SJCRH30 (cell line): ENCODE measurements around the gene DNMT1. TPM values are rescaled to one million over a fixed set of nuclear protein-coding genes. Genes with fewer than 3 reads are reported as not detected.
A peak's percentile ranks its signal among the peaks of the same experiment; 100 is the strongest.

Experiments
- DNase-seq, 2 experiments: peaks; one replicate each; pipeline ENCODE4 v3.0.0-alpha.2; 2015 to 2020
- H3K27ac ChIP-seq: fragments of 250-450 bp; sonication (Bioruptor Pico); 2 replicates; pipeline ENCODE4 v1.5.1; 2020; ENCODE audit warnings: mild to moderate bottlenecking, moderate library complexity
- H3K27me3 ChIP-seq: fragments of 250-450 bp; sonication (Bioruptor Pico); 2 replicates; pipeline ENCODE4 v1.5.1; 2020; ENCODE audit warnings: mild to moderate bottlenecking, moderate library complexity
- H3K36me3 ChIP-seq: fragments of 250-450 bp; sonication (Bioruptor Pico); 2 replicates; pipeline ENCODE4 v1.5.1; 2020; ENCODE audit warnings: mild to moderate bottlenecking, moderate library complexity
- H3K4me1 ChIP-seq: fragments of 250-450 bp; sonication (Bioruptor Pico); 2 replicates; pipeline ENCODE4 v1.5.1; 2020; ENCODE audit warnings: mild to moderate bottlenecking, moderate library complexity
- H3K4me3 ChIP-seq: fragments of 250-450 bp; sonication (Bioruptor Pico); 2 replicates; pipeline ENCODE4 v1.5.1; 2020; ENCODE audit warnings: mild to moderate bottlenecking, moderate library complexity
- H3K9me3 ChIP-seq: fragments of 250-450 bp; sonication (Bioruptor Pico); replicated peaks from 2 replicates; pipeline ENCODE4 v1.5.1; 2020; ENCODE audit warnings: mild to moderate bottlenecking, moderate library complexity
- total RNA-seq: library from RNA; depleted of rRNA; stranded (reverse); fragments of >200 nt; shearing (Covaris generic); gene quantifications from 2 replicates; pipeline ENCODE4 v1.2.3, GENCODE V29; 2014

The DNMT1 gene
- total RNA-seq, 1 experiment from 2014 or later: 151 TPM

DNA sequence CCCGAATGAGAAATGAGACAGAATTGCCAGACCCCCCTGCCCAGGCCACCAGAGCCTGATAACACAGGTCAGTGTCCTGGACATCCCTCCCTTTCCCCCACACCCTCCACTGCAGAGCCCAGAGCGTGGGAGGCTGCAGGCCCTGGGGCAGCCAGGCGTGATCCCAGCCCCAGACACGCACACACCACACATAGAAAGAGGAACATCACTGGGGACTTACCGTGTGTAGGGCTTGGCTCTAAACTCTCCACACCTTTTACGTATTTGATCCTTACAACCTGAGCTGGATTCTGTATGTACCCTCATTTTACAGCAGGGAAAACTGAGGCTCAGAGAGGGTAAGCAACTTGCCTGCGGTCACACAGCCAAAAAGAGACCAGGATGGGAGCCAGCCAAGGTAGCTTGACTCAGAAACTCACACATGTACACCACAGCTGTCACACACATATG lies 91.9 kb downstream of the DNMT1 start:
- Histone ChIP-seq H3K27ac (no peak overlapping the region), H3K36me3 (peaks cover 9% of the 10 kb centered on the region), H3K27me3 (no peaks in the 10 kb centered on the region), H3K9me3 (no peaks in the 10 kb centered on the region), H3K4me1 (0 out of 2 replicates have a peak, but pooled peaks cover 3% of the 10 kb centered on the region), H3K4me3 (no peak overlapping the region)
- no peak for DNase-seq

DNA sequence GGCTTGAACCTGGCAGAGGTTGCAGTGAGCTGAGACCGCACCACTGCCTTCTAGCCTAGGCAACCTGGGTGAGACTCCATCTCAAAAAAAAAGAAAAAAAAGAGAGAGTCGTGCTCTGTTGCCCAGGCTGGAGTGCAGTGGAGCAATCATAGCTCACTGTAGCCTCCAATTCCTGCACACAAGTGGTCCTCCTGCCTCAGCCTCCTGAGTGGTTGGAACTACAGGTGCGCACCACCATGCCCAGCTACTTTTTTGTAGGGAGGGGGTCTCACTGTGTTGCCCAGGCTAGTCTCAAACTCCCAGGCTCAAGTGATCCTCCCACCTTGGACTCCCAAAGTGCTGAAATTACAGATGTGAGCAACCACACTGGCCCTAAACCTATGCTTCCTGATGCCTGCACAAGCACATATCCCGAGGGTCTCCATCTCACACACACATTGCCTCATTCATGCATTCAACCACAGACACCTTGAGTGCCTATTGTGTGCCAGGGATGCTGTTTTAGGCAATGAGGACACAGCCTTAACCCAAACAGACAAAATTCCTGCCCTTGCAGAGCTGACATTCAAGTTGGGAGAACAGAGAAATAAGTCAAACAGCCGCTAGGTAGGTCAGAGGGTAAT lies 94.5 kb downstream of the DNMT1 start:
- no peak overlapping the region for H3K4me3 ChIP-seq
- no peaks in the 10 kb centered on the region for H3K4me1 ChIP-seq
- no peaks in the 10 kb centered on the region for H3K36me3 ChIP-seq
- no peaks in the 10 kb centered on the region for H3K27me3 ChIP-seq
- no peak overlapping the region for H3K27ac ChIP-seq
- no peaks in the 10 kb centered on the region for H3K9me3 ChIP-seq
- DNase-seq: no peak

DNA sequence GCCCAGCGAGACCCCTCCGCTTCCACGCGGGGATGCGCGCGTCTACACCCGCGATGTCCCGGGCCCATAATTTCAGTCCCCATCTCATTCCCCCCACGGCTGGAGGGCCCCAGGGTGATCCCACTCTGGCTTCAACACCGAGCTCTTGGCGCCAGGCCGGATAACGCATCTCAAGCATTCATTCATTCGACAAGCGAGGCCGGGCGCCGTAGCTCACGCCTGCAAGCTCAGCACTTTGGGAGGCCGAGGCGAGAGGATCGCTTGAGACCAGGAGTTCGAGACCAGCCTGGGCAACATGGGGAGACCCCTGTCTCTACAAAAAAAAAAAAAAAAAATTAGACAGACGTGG lies 98.2 kb downstream of the DNMT1 start:
- H3K4me1 ChIP-seq: no peaks in the 10 kb centered on the region
- H3K27ac ChIP-seq: no peak overlapping the region
- H3K36me3 ChIP-seq: no peaks in the 10 kb centered on the region
- H3K9me3 ChIP-seq: no peaks in the 10 kb centered on the region
- DNase-seq: no peak
- peak overlapping the region; percentile 39 for H3K4me3 ChIP-seq
- no peaks in the 10 kb centered on the region for H3K27me3 ChIP-seq

DNA sequence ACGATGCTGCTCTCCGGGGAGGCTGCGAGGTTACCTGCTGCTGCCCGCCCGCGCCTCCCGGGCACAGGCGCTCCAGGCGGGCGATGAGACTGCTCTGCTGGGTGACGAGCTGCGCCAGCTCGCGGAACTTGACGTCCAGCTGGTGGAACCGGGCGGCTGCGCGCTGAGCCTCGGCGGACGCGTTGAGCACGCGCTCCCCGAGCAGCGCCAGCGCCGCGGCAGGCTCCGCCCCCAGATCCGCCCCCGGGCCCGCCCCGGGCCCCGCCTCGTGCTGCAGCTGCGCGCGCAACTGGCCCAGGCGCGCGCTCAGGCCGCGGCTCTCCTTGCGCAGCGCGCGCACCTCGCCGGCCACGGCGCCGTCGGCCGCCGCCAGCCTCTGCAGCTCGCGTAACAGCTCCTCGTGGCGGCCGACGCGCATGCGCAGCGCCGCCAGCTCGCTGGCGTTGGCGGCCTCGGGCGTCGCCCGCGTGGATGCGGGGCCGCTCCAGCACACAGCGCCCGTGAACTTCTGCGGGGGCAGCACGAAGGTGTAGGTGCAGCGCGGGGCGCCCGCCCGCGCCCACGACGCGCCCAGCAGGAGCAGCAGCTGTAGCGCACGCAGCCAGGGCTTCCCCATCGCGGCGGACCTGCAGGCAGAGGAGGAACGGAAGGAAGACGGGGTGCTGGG lies 98.7 kb downstream of the DNMT1 start:
- Histone ChIP-seq H3K36me3 (no peaks in the 10 kb centered on the region), H3K4me1 (no peaks in the 10 kb centered on the region), H3K27ac (no peak overlapping the region), H3K9me3 (no peaks in the 10 kb centered on the region), H3K4me3 (peak overlapping the region; percentile 39), H3K27me3 (no peaks in the 10 kb centered on the region)
- peak; percentile 55 to 71 for DNase-seq

DNA sequence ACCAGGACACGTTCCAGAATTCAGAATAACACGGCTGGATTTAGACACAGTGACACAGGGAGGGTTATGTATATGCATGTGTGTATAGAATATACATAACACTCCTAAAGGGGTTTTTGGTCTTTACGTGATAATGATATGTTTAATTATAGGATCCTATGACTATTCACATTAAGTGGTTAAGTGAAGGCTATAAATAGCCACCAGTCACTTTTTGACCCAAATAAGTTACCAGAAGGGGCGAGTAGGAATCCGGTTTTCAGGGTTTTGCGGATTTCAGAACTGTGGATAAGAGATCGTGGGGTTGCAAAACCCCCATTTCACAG lies 99.2 kb downstream of the DNMT1 start:
- H3K27ac ChIP-seq: no peak overlapping the region

DNA sequence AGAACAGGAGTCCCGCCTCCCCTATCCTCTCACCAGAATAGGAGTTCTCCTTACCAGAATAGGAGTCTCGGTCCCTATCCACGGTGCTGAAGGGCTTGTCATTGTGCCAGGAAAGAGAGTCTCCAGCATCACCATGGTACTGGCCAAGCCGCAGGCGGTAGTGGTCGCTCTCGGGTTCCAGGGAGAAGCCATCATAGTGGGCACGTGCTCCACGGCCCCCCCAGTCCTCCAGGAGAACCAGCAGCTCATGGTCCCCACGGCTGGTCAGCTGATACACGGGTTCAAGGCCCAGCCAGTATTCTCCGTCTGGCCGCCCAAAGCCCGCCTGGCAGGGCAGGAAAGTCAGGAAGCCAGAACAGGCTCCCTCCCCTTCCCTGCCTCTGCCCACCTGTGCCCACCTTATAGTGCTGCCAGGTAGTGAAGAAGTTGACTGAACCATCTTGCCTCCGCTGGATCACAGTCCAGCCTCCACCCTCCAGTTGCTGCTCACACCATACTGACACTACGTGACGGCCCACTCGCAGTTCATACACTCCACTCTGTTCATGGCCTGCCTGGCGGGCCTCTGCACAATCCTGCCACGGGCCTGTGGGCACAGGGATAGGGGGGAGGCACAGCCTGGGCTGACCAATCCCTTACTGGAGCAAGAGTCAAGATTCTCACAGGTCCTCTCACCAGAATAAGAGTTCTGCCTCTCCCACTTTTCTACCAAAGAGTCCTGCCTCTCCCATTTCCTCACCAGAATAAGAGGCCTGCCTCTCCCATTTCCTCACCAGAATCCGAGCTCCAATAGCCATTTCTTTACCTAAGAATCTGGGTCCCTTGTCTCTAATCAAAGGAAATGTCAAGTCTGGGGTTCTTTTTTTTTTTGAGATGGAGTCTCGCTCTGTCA lies 101.2 kb downstream of the DNMT1 start:
- H3K9me3 ChIP-seq: no peaks in the 10 kb centered on the region
- DNase-seq: no peak
- H3K36me3 ChIP-seq: no peaks in the 10 kb centered on the region
- no peak overlapping the region for H3K4me3 ChIP-seq
- H3K4me1 ChIP-seq: no peaks in the 10 kb centered on the region
- no peak overlapping the region for H3K27ac ChIP-seq
- H3K27me3 ChIP-seq: no peaks in the 10 kb centered on the region

More for the DNA sequence above, 99.2 kb downstream of the DNMT1 start:
- DNase-seq: no peak
- Histone ChIP-seq H3K9me3 (no peaks in the 10 kb centered on the region), H3K27me3 (no peaks in the 10 kb centered on the region), H3K4me3 (no peak overlapping the region), H3K36me3 (no peaks in the 10 kb centered on the region), H3K4me1 (no peaks in the 10 kb centered on the region)

DNA sequence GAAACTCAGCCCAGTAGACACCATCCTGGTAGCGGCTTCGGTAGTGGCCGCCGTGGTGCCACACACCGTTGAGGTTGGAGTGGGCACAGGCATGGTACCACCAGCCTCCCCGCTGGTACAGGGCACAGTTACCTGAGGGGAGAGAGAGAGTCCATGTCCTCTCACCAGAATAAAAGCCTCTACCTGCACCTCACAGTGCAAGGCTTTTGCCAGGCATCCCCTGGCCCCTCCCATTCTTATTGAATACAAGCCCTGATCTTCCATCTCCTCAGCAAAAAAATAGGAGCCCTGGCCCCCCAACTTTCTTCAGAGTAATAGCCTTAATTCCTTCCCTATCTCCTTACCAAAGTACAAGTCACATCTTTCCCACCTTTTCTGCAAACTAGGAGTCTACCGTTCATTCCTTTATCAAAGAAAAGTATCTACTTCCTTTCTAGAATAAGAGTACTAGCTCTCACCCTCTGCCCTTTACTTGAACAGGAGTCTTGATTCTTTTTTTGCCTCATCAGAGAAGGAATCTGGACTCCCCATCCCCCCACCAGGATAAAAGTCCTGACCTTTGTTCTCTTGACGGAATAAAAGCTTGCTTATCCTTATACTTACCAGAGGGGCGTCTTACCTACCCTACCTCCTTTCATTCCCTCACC lies 102.0 kb downstream of the DNMT1 start:
- no peaks in the 10 kb centered on the region for H3K27me3 ChIP-seq
- no peaks in the 10 kb centered on the region for H3K4me1 ChIP-seq
- no peak overlapping the region for H3K27ac ChIP-seq
- DNase-seq: no peak
- no peaks in the 10 kb centered on the region for H3K36me3 ChIP-seq
- no peak overlapping the region for H3K4me3 ChIP-seq
- no peaks in the 10 kb centered on the region for H3K9me3 ChIP-seq

DNA sequence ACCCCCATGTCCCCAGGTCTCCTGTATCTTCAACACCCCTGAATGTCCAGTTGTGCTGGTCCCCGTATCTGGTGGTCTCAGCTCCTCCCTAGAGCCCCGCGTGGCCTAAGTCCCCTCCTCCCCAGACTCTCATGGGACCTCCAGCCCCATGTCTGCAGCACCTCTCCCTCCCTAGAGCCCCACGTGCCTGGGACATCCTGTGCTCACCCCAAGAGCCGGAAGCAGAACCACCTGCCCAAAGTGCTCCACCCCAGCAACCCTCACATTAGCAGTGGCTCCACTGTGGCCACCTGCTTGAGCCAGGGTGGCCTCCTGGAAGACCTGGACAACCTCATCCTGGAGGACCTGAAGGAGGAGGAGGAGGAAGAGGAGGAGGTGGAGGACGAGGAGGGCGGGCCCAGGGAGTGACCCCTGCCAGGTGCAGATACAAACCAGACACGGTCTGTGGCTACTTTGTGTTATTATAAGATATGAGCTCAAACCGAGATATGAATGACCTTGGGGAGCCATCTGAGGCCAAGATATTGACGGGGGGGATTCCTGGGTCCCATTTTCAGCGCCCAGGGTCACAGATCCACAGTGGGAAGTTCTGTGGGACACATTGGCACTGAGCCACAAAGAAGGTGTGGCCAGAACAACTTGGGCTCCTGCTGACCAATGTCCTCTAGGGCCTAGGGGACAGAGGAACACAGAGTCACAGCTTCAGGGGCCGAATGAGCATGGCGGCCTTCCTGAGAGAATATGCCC lies 102.7 kb downstream of the DNMT1 start:
- Histone ChIP-seq H3K9me3 (no peaks in the 10 kb centered on the region), H3K4me3 (no peak overlapping the region), H3K36me3 (no peaks in the 10 kb centered on the region), H3K4me1 (no peaks in the 10 kb centered on the region), H3K27ac (no peak overlapping the region), H3K27me3 (no peaks in the 10 kb centered on the region)
- no peak for DNase-seq

DNA sequence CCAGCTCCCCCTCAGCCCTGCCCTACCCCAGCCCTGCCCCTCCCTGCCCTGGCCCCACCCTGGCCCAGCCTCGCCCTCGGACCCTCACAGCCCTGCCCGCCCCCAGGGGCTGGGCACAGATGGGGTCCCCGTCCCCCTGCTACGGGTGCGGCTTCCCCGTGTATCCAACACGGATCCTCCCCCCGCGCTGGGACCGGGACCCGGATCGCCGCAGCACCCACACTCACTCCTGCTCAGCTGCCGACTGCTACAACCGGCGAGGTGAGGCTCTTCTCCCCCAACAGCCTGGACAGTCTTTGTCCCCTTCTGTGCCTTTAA lies 103.4 kb downstream of the DNMT1 start:
- DNase-seq: no peak
- no peak overlapping the region for H3K27ac ChIP-seq
- H3K9me3 ChIP-seq: no peaks in the 10 kb centered on the region
- H3K36me3 ChIP-seq: no peaks in the 10 kb centered on the region
- no peaks in the 10 kb centered on the region for H3K4me1 ChIP-seq
- no peak overlapping the region for H3K4me3 ChIP-seq
- no peaks in the 10 kb centered on the region for H3K27me3 ChIP-seq

DNA sequence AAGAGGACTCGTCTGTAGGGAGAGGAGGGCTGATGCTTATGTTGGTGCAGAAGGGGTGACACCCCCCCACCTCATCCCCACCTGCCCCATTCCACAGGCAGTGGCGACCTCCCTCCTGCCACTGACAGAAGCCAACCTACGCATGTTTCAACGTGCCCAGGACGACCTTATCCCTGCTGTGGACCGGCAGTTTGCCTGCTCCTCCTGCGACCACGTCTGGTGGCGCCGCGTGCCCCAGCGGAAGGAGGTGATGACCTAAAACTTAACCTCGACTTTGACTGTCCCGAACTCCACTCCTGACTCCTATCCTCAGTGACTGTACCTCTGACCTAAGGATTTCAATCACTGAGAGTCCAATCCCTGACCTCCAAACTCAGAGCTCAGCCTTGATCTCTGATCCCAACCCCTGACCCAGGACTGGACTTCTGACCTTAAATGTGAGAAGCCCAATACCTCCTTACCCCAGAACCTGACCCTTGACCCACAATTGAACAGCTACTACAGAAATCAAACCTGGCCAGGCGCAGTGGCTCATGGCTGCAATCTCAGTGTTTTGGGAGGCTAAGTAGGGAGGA lies 104.9 kb downstream of the DNMT1 start:
- no peak overlapping the region for H3K4me3 ChIP-seq

DNA sequence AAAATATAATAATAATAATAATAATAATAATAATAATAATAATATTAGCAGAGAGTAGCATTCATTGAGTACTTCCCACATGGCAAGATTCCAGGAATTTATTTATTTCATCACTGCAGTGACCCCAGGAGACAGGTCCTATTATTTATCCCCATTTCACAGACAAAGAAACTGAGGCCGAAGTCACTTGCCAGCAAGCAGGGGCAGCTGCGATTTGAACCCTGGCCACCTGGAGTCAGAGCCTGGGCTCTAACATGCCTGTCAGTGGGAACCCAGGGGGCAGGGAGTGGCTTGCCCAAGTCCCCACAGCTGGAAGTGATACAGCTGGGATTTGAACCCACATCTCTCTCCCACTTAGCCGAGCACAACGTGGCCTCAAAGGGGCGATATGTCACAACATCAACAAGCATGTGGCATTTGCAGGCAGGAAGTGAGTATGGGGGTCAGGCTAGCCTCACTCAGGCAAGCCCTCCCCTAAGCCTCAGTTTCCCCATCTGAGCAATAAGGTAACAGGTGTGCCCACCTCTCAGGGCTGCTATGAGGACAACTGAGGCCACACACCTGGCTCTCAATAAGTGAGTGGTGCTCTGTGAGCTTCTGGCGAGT lies 105.7 kb downstream of the DNMT1 start:
- H3K9me3 ChIP-seq: no peaks in the 10 kb centered on the region
- H3K4me1 ChIP-seq: no peaks in the 10 kb centered on the region
- H3K27ac ChIP-seq: no peak overlapping the region
- H3K27me3 ChIP-seq: no peaks in the 10 kb centered on the region
- H3K36me3 ChIP-seq: no peaks in the 10 kb centered on the region
- no peak for DNase-seq
- H3K4me3 ChIP-seq: no peak overlapping the region

More for the DNA sequence above, 104.9 kb downstream of the DNMT1 start:
- Histone ChIP-seq H3K9me3 (no peaks in the 10 kb centered on the region), H3K36me3 (no peaks in the 10 kb centered on the region), H3K27me3 (no peaks in the 10 kb centered on the region), H3K4me1 (no peaks in the 10 kb centered on the region), H3K27ac (no peak overlapping the region)
- no peak for DNase-seq

DNA sequence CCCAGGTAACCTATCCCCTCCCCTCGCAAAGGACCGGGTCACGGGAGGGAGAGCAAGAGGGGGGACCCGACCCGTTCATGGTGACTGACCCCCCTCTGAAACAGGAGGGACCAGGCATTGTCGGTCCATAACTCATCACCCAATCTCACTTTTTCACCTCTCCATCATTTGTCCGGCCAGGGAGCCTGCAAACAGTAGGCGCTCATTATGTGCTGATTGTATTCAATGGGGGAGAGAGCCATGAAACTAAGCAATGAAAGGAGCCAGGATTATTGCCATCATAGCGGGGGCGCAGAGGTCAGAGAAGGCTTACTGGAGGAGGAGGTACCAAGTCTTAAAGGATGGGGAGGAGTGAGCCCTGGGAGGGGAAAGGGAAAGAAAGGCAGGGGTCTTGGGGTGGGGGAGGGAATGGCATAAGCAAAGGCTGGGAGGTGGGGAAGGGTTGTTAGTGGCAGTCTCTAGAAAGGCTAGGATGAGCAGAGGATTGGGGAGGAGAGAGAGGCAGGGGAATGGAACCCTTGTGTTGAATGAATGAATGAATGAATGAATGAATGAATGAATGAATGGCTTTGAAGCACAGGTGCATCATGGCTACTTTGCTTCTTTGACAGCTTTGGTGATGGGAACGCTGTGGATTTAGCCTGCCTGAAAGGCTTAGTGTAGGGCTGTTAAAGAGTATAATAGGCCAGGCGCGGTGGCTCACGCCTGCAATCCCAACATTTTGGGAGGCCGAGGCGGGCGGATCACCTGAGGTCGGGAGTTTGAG lies 107.3 kb downstream of the DNMT1 start:
- no peak overlapping the region for H3K4me3 ChIP-seq
- no peak for DNase-seq
- H3K27me3 ChIP-seq: no peaks in the 10 kb centered on the region
- no peaks in the 10 kb centered on the region for H3K4me1 ChIP-seq
- no peak overlapping the region for H3K27ac ChIP-seq
- no peaks in the 10 kb centered on the region for H3K36me3 ChIP-seq
- no peaks in the 10 kb centered on the region for H3K9me3 ChIP-seq

DNA sequence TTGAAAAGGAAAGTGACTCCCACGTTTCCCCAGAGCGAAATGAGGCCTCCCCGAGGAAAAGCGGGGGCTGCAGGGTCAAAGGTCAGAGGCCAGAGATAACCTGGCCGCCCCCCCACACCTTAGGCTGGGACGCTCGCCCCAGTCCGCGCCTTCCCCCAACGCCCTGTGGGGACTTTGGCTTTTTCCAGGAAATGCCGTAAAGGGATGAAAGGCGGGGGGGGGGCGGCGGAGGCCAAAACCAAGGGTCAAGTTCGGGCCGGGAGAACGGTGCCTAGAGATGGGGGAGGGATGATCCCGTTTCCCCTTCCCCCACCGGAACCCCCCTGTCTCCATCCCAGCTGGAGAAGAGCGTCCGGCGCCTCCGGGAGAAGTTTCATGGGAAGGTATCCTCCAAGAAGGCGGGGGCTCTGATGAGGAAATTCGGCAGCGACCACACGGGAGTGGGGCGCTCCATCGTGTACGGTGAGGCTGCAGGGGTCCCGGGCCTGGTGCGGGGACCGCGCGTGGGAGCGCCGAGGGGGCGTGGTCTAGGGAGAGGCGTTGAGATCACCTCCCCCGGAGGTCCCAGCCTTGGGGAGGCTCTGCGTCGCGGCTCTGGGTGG lies 108.1 kb downstream of the DNMT1 start:
- no peaks in the 10 kb centered on the region for H3K36me3 ChIP-seq
- DNase-seq: no peak
- H3K27me3 ChIP-seq: no peaks in the 10 kb centered on the region
- no peaks in the 10 kb centered on the region for H3K4me1 ChIP-seq
- H3K4me3 ChIP-seq: no peak overlapping the region
- no peak overlapping the region for H3K27ac ChIP-seq
- no peaks in the 10 kb centered on the region for H3K9me3 ChIP-seq
